ENCODE data around the gene CFD. TPM values are rescaled to one million over a fixed set of nuclear protein-coding genes. Genes with fewer than 3 reads are reported as not detected.

CFD gene
- total RNA-seq, 1 donor from 2014 or later: 1.1 TPM

DNA sequence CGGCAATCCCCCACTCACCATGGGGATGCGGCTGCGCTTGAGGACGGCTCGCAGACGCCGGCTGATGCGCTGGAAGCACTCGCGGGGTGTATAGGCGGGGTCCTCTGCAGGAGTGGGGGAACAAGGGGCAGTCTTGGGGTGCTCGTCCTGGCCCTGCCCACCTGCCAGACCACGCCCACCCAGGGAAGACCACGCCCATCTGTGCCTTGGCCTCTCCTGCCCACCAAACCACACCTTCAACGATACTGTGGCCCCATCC is 40.5 kb downstream of the CFD start:
- DNase-seq (ENCODE audit: low spot score, unreplicated experiment): no peak
- no peaks in the 10 kb centered on the region for H3K9me3 Mint-ChIP-seq (ENCODE audit: low read depth)
- H3K36me3 Mint-ChIP-seq (ENCODE audit: insufficient read depth): peaks cover 5% of the 10 kb centered on the region
- H3K27me3 Mint-ChIP-seq: no peaks in the 10 kb centered on the region
- TF ChIP-seq, protein P1, sequence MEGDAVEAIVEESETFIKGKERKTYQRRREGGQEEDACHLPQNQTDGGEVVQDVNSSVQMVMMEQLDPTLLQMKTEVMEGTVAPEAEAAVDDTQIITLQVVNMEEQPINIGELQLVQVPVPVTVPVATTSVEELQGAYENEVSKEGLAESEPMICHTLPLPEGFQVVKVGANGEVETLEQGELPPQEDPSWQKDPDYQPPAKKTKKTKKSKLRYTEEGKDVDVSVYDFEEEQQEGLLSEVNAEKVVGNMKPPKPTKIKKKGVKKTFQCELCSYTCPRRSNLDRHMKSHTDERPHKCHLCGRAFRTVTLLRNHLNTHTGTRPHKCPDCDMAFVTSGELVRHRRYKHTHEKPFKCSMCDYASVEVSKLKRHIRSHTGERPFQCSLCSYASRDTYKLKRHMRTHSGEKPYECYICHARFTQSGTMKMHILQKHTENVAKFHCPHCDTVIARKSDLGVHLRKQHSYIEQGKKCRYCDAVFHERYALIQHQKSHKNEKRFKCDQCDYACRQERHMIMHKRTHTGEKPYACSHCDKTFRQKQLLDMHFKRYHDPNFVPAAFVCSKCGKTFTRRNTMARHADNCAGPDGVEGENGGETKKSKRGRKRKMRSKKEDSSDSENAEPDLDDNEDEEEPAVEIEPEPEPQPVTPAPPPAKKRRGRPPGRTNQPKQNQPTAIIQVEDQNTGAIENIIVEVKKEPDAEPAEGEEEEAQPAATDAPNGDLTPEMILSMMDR (IDR thresholded peaks at IDR 0.05; ENCODE audit: unreplicated experiment): no peak
- H3K4me1 Mint-ChIP-seq (ENCODE audit: low read depth): peaks cover 8% of the 10 kb centered on the region
- no peak overlapping the region for H3K27ac Mint-ChIP-seq
- no peak overlapping the region for H3K4me3 Mint-ChIP-seq (ENCODE audit: low read depth)

DNA sequence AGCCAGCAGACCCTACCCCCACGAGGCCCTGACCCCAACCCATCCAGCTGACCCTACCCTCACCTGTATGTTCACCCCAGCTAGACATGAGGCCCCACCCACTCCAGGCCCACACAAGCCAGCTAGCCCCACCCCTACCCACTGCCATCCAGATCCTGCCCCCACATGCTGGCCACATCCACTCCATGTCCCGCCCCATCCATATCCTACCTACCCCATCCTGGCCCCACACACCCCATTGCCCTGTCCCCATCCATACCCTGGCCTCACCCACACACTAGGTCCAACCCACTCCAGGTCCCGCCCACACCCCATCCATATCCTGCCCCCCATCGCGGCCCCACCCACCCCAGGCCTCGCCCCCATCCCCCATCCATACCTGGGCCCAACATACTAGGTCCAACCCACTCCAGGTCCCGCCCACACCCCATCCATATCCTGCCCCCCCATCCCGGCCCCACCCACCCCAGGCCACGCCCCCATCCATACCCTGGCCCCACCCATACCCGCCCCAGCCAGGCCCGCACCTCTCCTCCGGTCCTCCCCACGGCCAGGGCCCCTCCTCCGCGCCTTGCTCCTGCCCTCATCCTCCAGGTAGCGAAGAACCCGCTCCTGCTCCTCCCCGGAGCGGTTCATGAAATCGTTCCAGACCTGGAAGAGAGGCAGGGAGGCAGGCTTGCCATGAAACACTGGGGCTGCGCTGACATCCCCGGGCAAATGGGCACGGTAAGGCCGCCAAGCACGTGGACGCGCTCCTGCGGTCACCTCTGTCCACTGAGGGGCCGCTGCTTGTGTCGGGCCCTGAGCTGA is 41.0 kb downstream of the CFD start:
- TF ChIP-seq, protein P1 (IDR thresholded peaks at IDR 0.05; ENCODE audit: unreplicated experiment): no peak
- Mint-ChIP-seq H3K4me1 (ENCODE audit: low read depth) (peaks cover 8% of the 10 kb centered on the region), H3K9me3 (ENCODE audit: low read depth) (no peaks in the 10 kb centered on the region), H3K27ac (no peak overlapping the region), H3K4me3 (ENCODE audit: low read depth) (no peak overlapping the region), H3K36me3 (ENCODE audit: insufficient read depth) (peaks cover 5% of the 10 kb centered on the region), H3K27me3 (no peaks in the 10 kb centered on the region)
- no peak for DNase-seq (ENCODE audit: low spot score, unreplicated experiment)

DNA sequence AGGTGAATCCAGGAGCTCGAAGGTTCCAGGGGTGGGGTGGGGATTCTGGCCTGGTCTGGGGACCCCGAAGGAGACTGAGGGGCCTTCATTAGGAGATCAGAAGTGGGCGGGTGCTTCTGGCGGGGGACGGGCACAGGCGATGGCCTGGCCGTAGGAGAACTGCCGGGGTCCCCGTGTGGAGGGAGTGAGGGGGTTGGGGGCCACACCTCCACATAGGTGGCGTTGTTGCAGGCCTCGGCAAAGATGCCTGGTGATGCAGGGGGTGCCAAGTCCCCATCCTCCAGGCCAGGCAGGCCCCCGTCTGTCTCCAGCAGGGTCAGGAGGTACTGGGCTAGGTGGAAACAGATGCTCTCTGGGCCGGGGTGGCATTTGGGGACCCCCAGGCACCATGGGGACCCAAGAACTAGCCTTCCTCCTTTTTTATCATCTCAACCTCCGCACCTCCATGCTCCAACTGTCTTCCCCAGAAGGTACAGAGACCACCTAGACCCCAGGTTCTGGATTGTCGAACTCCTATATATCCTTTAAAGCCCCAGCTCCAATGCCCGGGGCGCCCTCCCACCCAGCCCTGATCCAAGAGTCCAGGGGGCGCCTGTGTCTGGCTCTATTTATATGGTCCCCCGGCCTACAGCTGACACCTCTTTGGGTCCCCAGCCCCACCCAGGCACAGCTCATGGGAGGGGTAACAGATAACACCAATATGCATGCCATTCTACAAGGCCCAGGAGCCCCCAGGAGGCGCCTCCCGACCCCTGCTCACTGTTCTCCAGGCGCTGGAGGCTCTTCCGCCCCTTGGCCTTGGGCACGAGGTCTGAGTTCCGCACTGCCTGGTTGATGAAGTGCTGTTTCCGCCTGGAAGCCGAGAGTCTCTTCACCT is 42.0 kb downstream of the CFD start:
- Mint-ChIP-seq H3K27me3 (no peaks in the 10 kb centered on the region), H3K4me1 (ENCODE audit: low read depth) (peaks cover 8% of the 10 kb centered on the region), H3K9me3 (ENCODE audit: low read depth) (no peaks in the 10 kb centered on the region), H3K27ac (no peak overlapping the region), H3K4me3 (ENCODE audit: low read depth) (no peak overlapping the region), H3K36me3 (ENCODE audit: insufficient read depth) (peaks cover 5% of the 10 kb centered on the region)
- no peak for DNase-seq (ENCODE audit: low spot score, unreplicated experiment)
- TF ChIP-seq, protein P1 (IDR thresholded peaks at IDR 0.05; ENCODE audit: unreplicated experiment): no peak

DNA sequence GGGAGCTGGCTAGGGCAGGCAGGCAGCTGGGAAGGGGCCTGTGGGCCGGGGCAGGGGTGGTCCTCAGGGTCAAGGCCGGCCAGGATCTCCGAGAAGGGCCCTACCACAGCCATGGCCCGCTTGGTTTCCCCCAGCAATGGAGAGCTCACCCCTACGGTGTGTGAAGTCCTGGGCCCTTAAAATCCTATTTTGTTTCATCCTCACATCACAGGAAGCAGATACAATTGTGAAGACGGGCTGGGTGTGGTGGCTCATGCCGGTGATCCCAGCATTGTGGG is 42.6 kb downstream of the CFD start:
- no peak overlapping the region for H3K27ac Mint-ChIP-seq
- H3K4me1 Mint-ChIP-seq (ENCODE audit: low read depth): peaks cover 8% of the 10 kb centered on the region
- H3K9me3 Mint-ChIP-seq (ENCODE audit: low read depth): no peaks in the 10 kb centered on the region
- TF ChIP-seq, protein P1 (IDR thresholded peaks at IDR 0.05; ENCODE audit: unreplicated experiment): no peak
- peaks cover 1% of the 10 kb centered on the region for H3K36me3 Mint-ChIP-seq (ENCODE audit: insufficient read depth)
- no peak for DNase-seq (ENCODE audit: low spot score, unreplicated experiment)
- no peak overlapping the region for H3K4me3 Mint-ChIP-seq (ENCODE audit: low read depth)
- H3K27me3 Mint-ChIP-seq: no peaks in the 10 kb centered on the region

DNA sequence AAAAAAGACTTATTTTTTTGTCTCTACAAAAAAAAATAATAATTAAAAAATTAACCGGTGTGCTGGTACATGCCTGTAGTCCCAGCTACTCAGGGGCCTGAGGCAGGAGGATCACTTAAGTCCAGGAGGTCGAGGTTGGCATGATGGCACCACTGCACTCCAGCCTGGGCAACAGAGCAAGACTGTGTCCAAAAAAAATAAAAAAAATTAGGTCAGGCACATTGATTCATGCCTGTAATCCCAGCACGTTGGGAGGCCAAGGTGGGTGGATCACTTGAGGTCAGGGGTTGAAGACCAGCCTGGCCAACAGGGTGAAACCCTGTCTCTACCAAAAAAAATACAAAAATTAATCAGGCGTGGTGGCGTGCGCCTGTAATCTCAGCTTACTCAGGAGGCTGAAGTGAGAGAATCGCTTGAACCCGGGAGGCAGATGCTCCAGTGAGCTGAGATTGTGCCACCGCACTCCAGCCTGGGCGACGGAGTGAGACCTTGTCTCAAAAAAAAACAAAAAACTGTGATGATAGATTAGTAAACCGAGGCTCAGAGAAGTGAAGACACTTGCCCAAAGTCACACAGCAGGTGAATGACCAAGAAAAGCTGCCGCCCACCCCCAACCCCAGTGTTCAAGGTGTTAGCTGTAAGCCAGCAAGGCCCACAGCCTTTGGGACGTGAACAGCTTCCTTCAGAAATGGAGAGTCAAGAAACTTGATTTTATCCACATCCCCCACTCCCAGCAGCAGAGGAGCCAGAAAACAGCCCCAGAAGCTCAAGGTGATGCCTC is 43.2 kb downstream of the CFD start:
- Mint-ChIP-seq H3K27ac (no peak overlapping the region), H3K9me3 (ENCODE audit: low read depth) (no peaks in the 10 kb centered on the region), H3K4me1 (ENCODE audit: low read depth) (peaks cover 8% of the 10 kb centered on the region), H3K4me3 (ENCODE audit: low read depth) (no peak overlapping the region), H3K27me3 (no peaks in the 10 kb centered on the region), H3K36me3 (ENCODE audit: insufficient read depth) (no peaks in the 10 kb centered on the region)
- TF ChIP-seq, protein P1 (IDR thresholded peaks at IDR 0.05; ENCODE audit: unreplicated experiment): no peak
- no peak for DNase-seq (ENCODE audit: low spot score, unreplicated experiment)

Measured in progenitor cell of endocrine pancreas (in vitro differentiated cells).